Measurements from ENCODE around the gene WWP2. TPM values are rescaled to one million over a fixed set of nuclear protein-coding genes. Genes with fewer than 3 reads are reported as not detected.

WWP2 gene
- polyA plus RNA-seq, 1 donor (not counting 4 experiments of a cell fraction or from before 2014, with no cell fraction given) = 6.9 TPM

- peaks cover 12% of the 10 kb centered on the region for H3K79me2 ChIP-seq (ENCODE audit: control insufficient read depth, insufficient read depth, low read length)
- H3K27ac ChIP-seq (ENCODE audit: control insufficient read depth, insufficient read depth, low read length) = no peak overlapping the region
- H3K36me3 ChIP-seq (ENCODE audit: control insufficient read depth in 2 of 2, extremely low read depth in 1 of 2, insufficient read depth in 2 of 2, low read length in 2 of 2) = no peaks in the 10 kb centered on the region
- dilution Hi-C loops (cut with MboI; ENCODE audit: extremely low pct_ligation_motif_present, low sequenced_read_pairs) = no loop called here
- H3K9ac ChIP-seq (ENCODE audit: control insufficient read depth, extremely low read depth, insufficient read depth, low read length) = no peak overlapping the region
- no peaks in the 10 kb centered on the region for H3K9me1 ChIP-seq (ENCODE audit: control insufficient read depth, extremely low read depth, insufficient read depth, low read length)
- no peaks in the 10 kb centered on the region for H3K4me1 ChIP-seq (ENCODE audit: control insufficient read depth, extremely low read depth, insufficient read depth, low read length)
- H3K9me3 ChIP-seq (ENCODE audit: control insufficient read depth, low read depth, low read length) = no peaks in the 10 kb centered on the region
- no peak for TF ChIP-seq EZH2 (IDR thresholded peaks at IDR 0.05; ENCODE audit: low read length)
- no peak for TF ChIP-seq CTCF (optimal IDR thresholded peaks at IDR 0.05 in 1 of 3, IDR thresholded peaks at IDR 0.05 in 1 of 3, conservative IDR thresholded peaks at IDR 0.05 in 1 of 3; ENCODE audit: extremely low read depth in 1 of 3, insufficient read depth in 2 of 3, low read length in 3 of 3)
- no peak overlapping the region for H2AFZ ChIP-seq (ENCODE audit: control insufficient read depth, low read length)
- FAIRE-seq = no peak
- H3K4me3 ChIP-seq (ENCODE audit: control insufficient read depth in 2 of 3, extremely low read depth in 1 of 3, insufficient read depth in 2 of 3, low read depth in 1 of 3, low read length in 3 of 3) = no peak overlapping the region
- no peak for DNase-seq (ENCODE audit: low read depth, low spot score)
- no peak overlapping the region for H3K4me2 ChIP-seq (ENCODE audit: control insufficient read depth, extremely low read depth, insufficient read depth, low read depth, low read length)
- H3K27me3 ChIP-seq (ENCODE audit: control insufficient read depth, extremely low read depth, insufficient read depth, low read length) = no peaks in the 10 kb centered on the region
- no peaks in the 10 kb centered on the region for H4K20me1 ChIP-seq (ENCODE audit: control insufficient read depth, extremely low read depth, insufficient read depth, low read length)
These were observed 17.6 kb downstream of the WWP2 start for GRCh38 chr16:69779724-69780123.

- TF ChIP-seq EZH2 (IDR thresholded peaks at IDR 0.05; ENCODE audit: low read length) = no peak
- no peaks in the 10 kb centered on the region for H3K9me1 ChIP-seq (ENCODE audit: control insufficient read depth, extremely low read depth, insufficient read depth, low read length)
- H3K36me3 ChIP-seq (ENCODE audit: control insufficient read depth in 2 of 2, extremely low read depth in 1 of 2, insufficient read depth in 2 of 2, low read length in 2 of 2) = no peaks in the 10 kb centered on the region
- no peak overlapping the region for H3K4me3 ChIP-seq (ENCODE audit: control insufficient read depth in 2 of 3, extremely low read depth in 1 of 3, insufficient read depth in 2 of 3, low read depth in 1 of 3, low read length in 3 of 3)
- no peak overlapping the region for H2AFZ ChIP-seq (ENCODE audit: control insufficient read depth, low read length)
- no peak for DNase-seq (ENCODE audit: low read depth, low spot score)
- H3K4me2 ChIP-seq (ENCODE audit: control insufficient read depth, extremely low read depth, insufficient read depth, low read depth, low read length) = no peak overlapping the region
- no peaks in the 10 kb centered on the region for H3K27me3 ChIP-seq (ENCODE audit: control insufficient read depth, extremely low read depth, insufficient read depth, low read length)
- no peak for FAIRE-seq
- no peak overlapping the region for H3K9ac ChIP-seq (ENCODE audit: control insufficient read depth, extremely low read depth, insufficient read depth, low read length)
- peaks cover 3% of the 10 kb centered on the region for H3K79me2 ChIP-seq (ENCODE audit: control insufficient read depth, insufficient read depth, low read length)
- no peak overlapping the region for H3K27ac ChIP-seq (ENCODE audit: control insufficient read depth, insufficient read depth, low read length)
- no peaks in the 10 kb centered on the region for H3K4me1 ChIP-seq (ENCODE audit: control insufficient read depth, extremely low read depth, insufficient read depth, low read length)
- dilution Hi-C loops (cut with MboI; ENCODE audit: extremely low pct_ligation_motif_present, low sequenced_read_pairs) = no loop called here
- H3K9me3 ChIP-seq (ENCODE audit: control insufficient read depth, low read depth, low read length) = no peaks in the 10 kb centered on the region
- H4K20me1 ChIP-seq (ENCODE audit: control insufficient read depth, extremely low read depth, insufficient read depth, low read length) = no peaks in the 10 kb centered on the region
These were observed 19.0 kb downstream of the WWP2 start for GRCh38 chr16:69781118-69781517.

- no peak overlapping the region for H3K4me3 ChIP-seq (ENCODE audit: control insufficient read depth in 2 of 3, extremely low read depth in 1 of 3, insufficient read depth in 2 of 3, low read depth in 1 of 3, low read length in 3 of 3)
- H3K36me3 ChIP-seq (ENCODE audit: control insufficient read depth in 2 of 2, extremely low read depth in 1 of 2, insufficient read depth in 2 of 2, low read length in 2 of 2) = peaks cover 0 to 6% of the 10 kb centered on the region in 2 experiments
- H3K9ac ChIP-seq (ENCODE audit: control insufficient read depth, extremely low read depth, insufficient read depth, low read length) = no peak overlapping the region
- no peak overlapping the region for H3K4me2 ChIP-seq (ENCODE audit: control insufficient read depth, extremely low read depth, insufficient read depth, low read depth, low read length)
- no peaks in the 10 kb centered on the region for H3K4me1 ChIP-seq (ENCODE audit: control insufficient read depth, extremely low read depth, insufficient read depth, low read length)
- DNase-seq (ENCODE audit: low read depth, low spot score) = no peak
- dilution Hi-C loops (cut with MboI; ENCODE audit: extremely low pct_ligation_motif_present, low sequenced_read_pairs) = no loop called here
- no peaks in the 10 kb centered on the region for H4K20me1 ChIP-seq (ENCODE audit: control insufficient read depth, extremely low read depth, insufficient read depth, low read length)
- no peak overlapping the region for H3K27ac ChIP-seq (ENCODE audit: control insufficient read depth, insufficient read depth, low read length)
- no peaks in the 10 kb centered on the region for H3K9me3 ChIP-seq (ENCODE audit: control insufficient read depth, low read depth, low read length)
- H2AFZ ChIP-seq (ENCODE audit: control insufficient read depth, low read length) = no peak overlapping the region
- TF ChIP-seq CTCF (optimal IDR thresholded peaks at IDR 0.05 in 1 of 3, IDR thresholded peaks at IDR 0.05 in 1 of 3, conservative IDR thresholded peaks at IDR 0.05 in 1 of 3; ENCODE audit: extremely low read depth in 1 of 3, insufficient read depth in 2 of 3, low read length in 3 of 3) (no peak), EZH2 (IDR thresholded peaks at IDR 0.05; ENCODE audit: low read length) (no peak)
- no peaks in the 10 kb centered on the region for H3K79me2 ChIP-seq (ENCODE audit: control insufficient read depth, insufficient read depth, low read length)
- H3K9me1 ChIP-seq (ENCODE audit: control insufficient read depth, extremely low read depth, insufficient read depth, low read length) = no peaks in the 10 kb centered on the region
- no peaks in the 10 kb centered on the region for H3K27me3 ChIP-seq (ENCODE audit: control insufficient read depth, extremely low read depth, insufficient read depth, low read length)
- no peak for FAIRE-seq
These were observed 22.5 kb downstream of the WWP2 start for GRCh38 chr16:69784586-69784985.

Measured in keratinocyte (primary cell).